Measurements from ENCODE around the gene SLC9C2.
"Not testable (repeated sequence)": the region's sequence is repeated elsewhere in the genome, so short reads cannot be mapped to it uniquely, and the experiment has no call there.

The SLC9C2 gene

DNA sequence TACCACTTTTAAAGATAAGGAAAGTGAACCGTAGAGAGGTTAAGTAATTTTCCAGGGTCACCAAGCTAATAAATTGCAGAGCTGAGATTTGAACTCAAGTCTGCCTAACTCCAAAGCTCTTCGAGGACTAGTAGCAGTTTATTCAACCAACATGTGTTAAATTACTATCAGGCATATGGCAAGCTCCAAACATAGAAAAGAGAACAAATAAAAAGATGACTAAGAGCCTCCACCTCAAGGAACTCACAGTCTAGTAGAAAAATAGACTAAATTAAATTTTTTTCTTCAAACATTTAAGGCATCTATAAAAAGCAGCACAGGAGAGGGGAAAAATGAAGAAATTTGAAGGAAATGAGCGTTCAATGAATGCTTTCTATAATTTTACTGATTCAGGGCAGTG, 22.2 kb downstream of the SLC9C2 start:
- no peak overlapping the region for H3K27ac ChIP-seq (ENCODE audit: low read depth, low read length)
- no peaks in the 10 kb centered on the region for H3K27me3 ChIP-seq (ENCODE audit: control insufficient read depth in 1 of 2, insufficient read depth in 2 of 2, low read length in 2 of 2)
- no peak overlapping the region for H3K9ac ChIP-seq (ENCODE audit: low read depth in 1 of 2, low read length in 2 of 2)
- H3K4me1 ChIP-seq (ENCODE audit: control insufficient read depth in 1 of 2, insufficient read depth in 2 of 2, low read length in 2 of 2) = no peaks in the 10 kb centered on the region
- H3K36me3 ChIP-seq (ENCODE audit: control insufficient read depth in 1 of 2, insufficient read depth in 2 of 2, low read length in 2 of 2) = no peaks in the 10 kb centered on the region
- H3K9me3 ChIP-seq (ENCODE audit: control insufficient read depth in 1 of 2, low read length in 2 of 2) = no peaks in the 10 kb centered on the region
- no peak overlapping the region for H3K4me3 ChIP-seq (ENCODE audit: low read depth in 1 of 2, low read length in 2 of 2)

DNA sequence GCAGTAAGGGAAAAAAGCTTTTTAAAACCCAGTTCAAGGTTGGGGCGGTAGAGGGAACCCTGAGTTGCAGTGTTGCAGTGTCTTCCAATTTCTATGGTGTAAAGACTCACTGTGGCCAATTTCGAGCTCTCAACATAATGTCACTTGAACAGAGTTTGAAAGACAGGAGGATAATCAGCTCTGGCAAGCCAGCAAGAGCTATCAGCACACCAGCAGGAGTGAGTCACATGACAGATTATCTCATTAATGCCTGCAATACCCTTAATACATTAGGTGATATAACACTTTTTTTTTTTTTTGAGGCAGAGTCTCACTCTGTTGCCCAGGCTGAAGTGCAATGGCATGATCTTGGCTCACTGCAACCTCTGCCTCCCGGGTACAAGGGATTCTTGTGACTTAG, 22.8 kb downstream of the SLC9C2 start:
- H3K4me1 ChIP-seq (ENCODE audit: control insufficient read depth in 1 of 2, insufficient read depth in 2 of 2, low read length in 2 of 2) = no peaks in the 10 kb centered on the region
- H3K27me3 ChIP-seq (ENCODE audit: control insufficient read depth in 1 of 2, insufficient read depth in 2 of 2, low read length in 2 of 2) = no peaks in the 10 kb centered on the region
- no peak overlapping the region for H3K27ac ChIP-seq (ENCODE audit: low read depth, low read length)
- no peaks in the 10 kb centered on the region for H3K9me3 ChIP-seq (ENCODE audit: control insufficient read depth in 1 of 2, low read length in 2 of 2)
- no peaks in the 10 kb centered on the region for H3K36me3 ChIP-seq (ENCODE audit: control insufficient read depth in 1 of 2, insufficient read depth in 2 of 2, low read length in 2 of 2)
- H3K9ac ChIP-seq (ENCODE audit: low read depth in 1 of 2, low read length in 2 of 2) = no peak overlapping the region
- no peak overlapping the region for H3K4me3 ChIP-seq (ENCODE audit: low read depth in 1 of 2, low read length in 2 of 2)

DNA sequence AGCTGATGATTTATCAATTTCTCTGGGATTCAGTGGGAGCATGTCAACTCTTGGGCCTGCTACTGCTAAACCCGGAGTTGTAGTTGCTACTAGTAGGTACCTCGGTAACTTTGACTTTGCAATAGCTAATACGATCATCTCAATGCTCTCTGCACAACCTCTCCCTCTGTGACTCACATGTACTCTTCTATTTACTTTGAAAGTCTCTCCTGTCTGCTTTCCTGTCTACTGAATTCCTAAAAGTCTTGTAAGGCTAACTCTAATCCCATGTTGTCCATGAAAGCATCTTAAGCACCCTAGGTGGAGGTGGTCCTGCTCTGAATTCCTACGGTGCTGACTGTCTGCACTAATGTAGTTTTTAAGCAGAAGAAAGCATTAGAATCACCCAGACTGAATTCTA, 29.3 kb downstream of the SLC9C2 start:
- no peak overlapping the region for H3K9ac ChIP-seq (ENCODE audit: low read depth in 1 of 2, low read length in 2 of 2)
- no peaks in the 10 kb centered on the region for H3K9me3 ChIP-seq (ENCODE audit: control insufficient read depth in 1 of 2, low read length in 2 of 2)
- no peaks in the 10 kb centered on the region for H3K36me3 ChIP-seq (ENCODE audit: control insufficient read depth in 1 of 2, insufficient read depth in 2 of 2, low read length in 2 of 2)
- no peaks in the 10 kb centered on the region for H3K4me1 ChIP-seq (ENCODE audit: control insufficient read depth in 1 of 2, insufficient read depth in 2 of 2, low read length in 2 of 2)
- H3K4me3 ChIP-seq (ENCODE audit: low read depth in 1 of 2, low read length in 2 of 2) = no peak overlapping the region
- no peak overlapping the region for H3K27ac ChIP-seq (ENCODE audit: low read depth, low read length)
- H3K27me3 ChIP-seq (ENCODE audit: control insufficient read depth in 1 of 2, insufficient read depth in 2 of 2, low read length in 2 of 2) = no peaks in the 10 kb centered on the region

DNA sequence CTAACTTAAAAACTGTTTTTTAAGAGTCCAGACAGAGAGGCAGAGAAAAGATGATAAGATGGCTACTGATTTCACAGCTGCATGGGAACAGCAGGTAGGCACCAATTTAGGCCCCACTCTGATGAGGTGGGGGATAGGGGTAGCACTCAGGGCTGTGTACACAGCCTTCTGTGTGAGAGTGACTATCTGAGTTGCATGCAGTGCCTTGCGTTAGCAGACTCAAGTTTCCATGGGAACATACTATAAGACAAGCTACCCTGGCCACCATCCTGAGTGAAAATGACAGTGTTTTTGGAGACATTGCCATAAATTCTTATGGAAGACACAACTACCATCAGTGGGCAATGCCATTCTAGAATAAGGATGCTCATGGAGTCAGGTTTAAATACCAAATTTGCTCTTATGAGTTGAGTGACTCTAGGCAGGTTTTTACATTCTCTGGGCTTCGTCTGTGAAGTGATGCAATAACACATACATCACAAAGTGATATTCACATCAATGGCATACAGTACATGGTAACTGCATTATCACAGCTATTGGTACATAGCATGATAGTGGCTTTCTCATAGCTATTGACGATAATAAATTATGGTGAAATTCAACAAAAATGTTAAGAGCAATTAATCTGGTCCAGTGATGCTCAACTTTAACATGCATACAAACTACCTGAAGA, 30.5 kb downstream of the SLC9C2 start:
- Histone ChIP-seq H3K4me1 (ENCODE audit: control insufficient read depth in 1 of 2, insufficient read depth in 2 of 2, low read length in 2 of 2) (no peaks in the 10 kb centered on the region), H3K9me3 (ENCODE audit: control insufficient read depth in 1 of 2, low read length in 2 of 2) (no peaks in the 10 kb centered on the region), H3K27me3 (ENCODE audit: control insufficient read depth in 1 of 2, insufficient read depth in 2 of 2, low read length in 2 of 2) (no peaks in the 10 kb centered on the region), H3K4me3 (ENCODE audit: low read depth in 1 of 2, low read length in 2 of 2) (no peak overlapping the region), H3K27ac (ENCODE audit: low read depth, low read length) (no peak overlapping the region), H3K36me3 (ENCODE audit: control insufficient read depth in 1 of 2, insufficient read depth in 2 of 2, low read length in 2 of 2) (no peaks in the 10 kb centered on the region), H3K9ac (ENCODE audit: low read depth in 1 of 2, low read length in 2 of 2) (no peak overlapping the region)

DNA sequence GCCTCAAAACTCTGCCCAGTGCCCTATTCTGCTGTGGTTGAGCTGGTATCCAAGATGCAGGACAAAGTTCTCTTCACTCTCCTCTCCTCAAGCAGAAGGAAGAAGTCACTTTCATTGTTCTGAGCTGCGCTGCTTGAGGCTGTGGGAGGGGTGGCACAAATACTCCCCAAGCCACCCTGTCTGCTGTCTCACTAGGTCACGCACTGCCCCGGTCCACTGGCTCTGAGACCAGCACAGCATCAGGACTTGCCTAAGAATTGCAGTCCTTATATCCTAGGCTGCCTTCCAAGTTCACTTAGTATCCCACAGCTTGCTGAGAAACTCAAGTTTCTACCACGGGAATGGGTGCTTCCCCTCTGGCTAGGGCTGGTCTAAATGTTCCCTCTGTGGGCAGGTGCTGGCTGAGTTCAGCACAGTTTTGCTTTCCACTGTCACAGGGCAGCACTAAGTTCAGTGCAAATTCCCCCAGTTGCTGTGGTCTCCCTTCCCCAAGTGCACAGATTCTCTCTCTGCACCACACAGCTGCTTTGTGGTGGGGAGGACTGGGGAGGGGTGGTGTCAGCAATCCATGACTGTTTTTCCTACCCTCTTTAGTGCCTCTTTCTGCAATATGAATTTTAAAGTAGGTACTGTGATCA, 32.4 kb downstream of the SLC9C2 start:
- no peaks in the 10 kb centered on the region for H3K4me1 ChIP-seq (ENCODE audit: control insufficient read depth in 1 of 2, insufficient read depth in 2 of 2, low read length in 2 of 2)
- H3K9ac ChIP-seq (ENCODE audit: low read depth in 1 of 2, low read length in 2 of 2) = no peak overlapping the region
- no peaks in the 10 kb centered on the region for H3K27me3 ChIP-seq (ENCODE audit: control insufficient read depth in 1 of 2, insufficient read depth in 2 of 2, low read length in 2 of 2)
- no peak overlapping the region for H3K27ac ChIP-seq (ENCODE audit: low read depth, low read length)
- H3K36me3 ChIP-seq (ENCODE audit: control insufficient read depth in 1 of 2, insufficient read depth in 2 of 2, low read length in 2 of 2) = no peaks in the 10 kb centered on the region
- no peak overlapping the region for H3K4me3 ChIP-seq (ENCODE audit: low read depth in 1 of 2, low read length in 2 of 2)
- no peaks in the 10 kb centered on the region for H3K9me3 ChIP-seq (ENCODE audit: control insufficient read depth in 1 of 2, low read length in 2 of 2)

DNA sequence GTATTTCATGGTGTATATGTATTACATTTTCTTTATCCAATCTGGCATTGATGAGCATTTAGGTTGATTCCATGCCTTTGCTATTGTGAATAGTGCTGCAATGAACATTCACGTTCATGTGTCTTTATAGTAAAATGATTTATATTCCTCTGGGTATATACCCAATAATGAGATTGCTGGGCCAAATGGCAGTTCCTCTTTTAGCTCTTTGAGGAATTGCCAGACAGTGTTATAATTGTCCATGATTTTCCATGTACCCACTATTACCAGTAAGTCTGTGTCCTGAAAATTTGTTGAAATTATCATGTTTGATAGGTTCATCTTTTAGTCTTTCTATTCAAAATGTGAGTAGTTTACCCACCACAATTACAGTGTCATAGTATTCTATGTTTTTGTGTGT, 34.4 kb downstream of the SLC9C2 start:
- no peaks in the 10 kb centered on the region for H3K9me3 ChIP-seq (ENCODE audit: control insufficient read depth in 1 of 2, low read length in 2 of 2)
- H3K4me1 ChIP-seq (ENCODE audit: control insufficient read depth in 1 of 2, insufficient read depth in 2 of 2, low read length in 2 of 2) = no peaks in the 10 kb centered on the region
- no peak overlapping the region for H3K4me3 ChIP-seq (ENCODE audit: low read depth in 1 of 2, low read length in 2 of 2)
- H3K27ac ChIP-seq (ENCODE audit: low read depth, low read length) = no peak overlapping the region
- no peaks in the 10 kb centered on the region for H3K27me3 ChIP-seq (ENCODE audit: control insufficient read depth in 1 of 2, insufficient read depth in 2 of 2, low read length in 2 of 2)
- no peaks in the 10 kb centered on the region for H3K36me3 ChIP-seq (ENCODE audit: control insufficient read depth in 1 of 2, insufficient read depth in 2 of 2, low read length in 2 of 2)
- no peak overlapping the region for H3K9ac ChIP-seq (ENCODE audit: low read depth in 1 of 2, low read length in 2 of 2)

DNA sequence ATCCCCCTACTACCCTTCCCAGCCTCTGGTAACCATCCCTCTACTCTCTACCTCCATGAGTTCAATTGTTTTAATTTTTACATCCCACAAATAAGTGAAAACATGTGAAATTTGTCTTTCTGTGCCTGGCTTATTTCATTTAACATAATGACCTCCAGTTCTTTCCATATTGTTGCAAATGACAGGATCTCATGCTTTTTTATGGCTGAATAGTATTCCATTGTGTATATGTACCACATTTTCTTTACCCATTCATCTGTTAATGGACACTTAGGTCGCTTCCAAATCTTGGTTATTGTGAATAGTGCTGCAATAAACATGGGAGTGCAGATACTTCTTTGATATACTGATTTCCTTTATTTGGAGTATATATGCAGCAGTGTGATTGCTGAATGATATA, 39.0 kb downstream of the SLC9C2 start:
- H3K4me3 ChIP-seq (ENCODE audit: low read depth in 1 of 2, low read length in 2 of 2); H3K4me1 ChIP-seq (ENCODE audit: control insufficient read depth in 1 of 2, insufficient read depth in 2 of 2, low read length in 2 of 2); H3K27me3 ChIP-seq (ENCODE audit: control insufficient read depth in 1 of 2, insufficient read depth in 2 of 2, low read length in 2 of 2); H3K36me3 ChIP-seq (ENCODE audit: control insufficient read depth in 1 of 2, insufficient read depth in 2 of 2, low read length in 2 of 2); H3K9ac ChIP-seq (ENCODE audit: low read depth in 1 of 2, low read length in 2 of 2); H3K9me3 ChIP-seq (ENCODE audit: control insufficient read depth in 1 of 2, low read length in 2 of 2); H3K27ac ChIP-seq (ENCODE audit: low read depth, low read length): not testable (repeated sequence)

DNA sequence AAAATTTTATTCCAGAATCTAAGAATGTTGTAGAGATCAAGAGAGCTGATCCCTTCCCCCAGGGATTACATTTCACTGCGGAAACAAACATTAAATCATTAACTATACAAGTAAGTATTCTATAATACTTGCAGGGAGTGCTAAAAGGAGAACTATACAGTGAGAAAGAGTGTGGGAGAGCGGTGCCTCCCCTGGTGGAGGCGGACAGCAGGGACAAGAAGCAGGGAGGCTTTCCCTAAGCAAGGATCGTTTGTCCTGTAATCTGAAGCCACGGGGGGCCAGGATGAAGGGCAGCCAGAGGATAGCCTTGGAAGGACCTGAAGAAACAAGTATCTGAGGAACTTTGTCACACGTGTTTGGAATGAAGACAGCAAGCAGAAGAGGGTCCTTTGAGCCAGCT, 40.1 kb downstream of the SLC9C2 start:
- H3K27ac ChIP-seq (ENCODE audit: low read depth, low read length) = no peak overlapping the region
- no peaks in the 10 kb centered on the region for H3K27me3 ChIP-seq (ENCODE audit: control insufficient read depth in 1 of 2, insufficient read depth in 2 of 2, low read length in 2 of 2)

DNA sequence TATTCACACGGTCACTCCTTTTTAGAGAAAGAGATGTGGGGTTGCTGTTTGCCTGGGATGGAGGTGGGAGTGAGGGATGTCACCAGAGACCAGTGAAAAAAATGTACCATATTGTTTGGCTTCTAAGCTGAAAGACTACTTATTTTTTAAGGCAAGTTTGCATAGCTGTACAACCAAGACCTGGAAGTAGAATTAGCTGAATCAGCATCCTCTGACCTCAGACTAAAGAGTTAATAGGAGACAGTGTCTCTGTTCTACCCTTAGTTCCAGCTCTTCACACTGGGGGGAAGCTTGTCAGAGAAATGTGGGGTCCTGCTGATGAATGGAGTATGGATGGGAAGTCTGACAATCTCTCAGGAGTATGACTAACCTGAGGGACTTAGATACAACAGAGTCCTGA, 41.6 kb downstream of the SLC9C2 start:
- no peak overlapping the region for H3K4me3 ChIP-seq (ENCODE audit: low read depth in 1 of 2, low read length in 2 of 2)
- H3K4me1 ChIP-seq (ENCODE audit: control insufficient read depth in 1 of 2, insufficient read depth in 2 of 2, low read length in 2 of 2) = no peaks in the 10 kb centered on the region
- H3K36me3 ChIP-seq (ENCODE audit: control insufficient read depth in 1 of 2, insufficient read depth in 2 of 2, low read length in 2 of 2) = no peaks in the 10 kb centered on the region
- H3K9ac ChIP-seq (ENCODE audit: low read depth in 1 of 2, low read length in 2 of 2) = no peak overlapping the region
- no peak overlapping the region for H3K27ac ChIP-seq (ENCODE audit: low read depth, low read length)
- H3K27me3 ChIP-seq (ENCODE audit: control insufficient read depth in 1 of 2, insufficient read depth in 2 of 2, low read length in 2 of 2) = no peaks in the 10 kb centered on the region
- no peaks in the 10 kb centered on the region for H3K9me3 ChIP-seq (ENCODE audit: control insufficient read depth in 1 of 2, low read length in 2 of 2)

More for the DNA sequence above, 40.1 kb downstream of the SLC9C2 start:
- no peaks in the 10 kb centered on the region for H3K9me3 ChIP-seq (ENCODE audit: control insufficient read depth in 1 of 2, low read length in 2 of 2)
- H3K36me3 ChIP-seq (ENCODE audit: control insufficient read depth in 1 of 2, insufficient read depth in 2 of 2, low read length in 2 of 2) = no peaks in the 10 kb centered on the region
- no peak overlapping the region for H3K4me3 ChIP-seq (ENCODE audit: low read depth in 1 of 2, low read length in 2 of 2)
- H3K4me1 ChIP-seq (ENCODE audit: control insufficient read depth in 1 of 2, insufficient read depth in 2 of 2, low read length in 2 of 2) = no peaks in the 10 kb centered on the region
- H3K9ac ChIP-seq (ENCODE audit: low read depth in 1 of 2, low read length in 2 of 2) = no peak overlapping the region

DNA sequence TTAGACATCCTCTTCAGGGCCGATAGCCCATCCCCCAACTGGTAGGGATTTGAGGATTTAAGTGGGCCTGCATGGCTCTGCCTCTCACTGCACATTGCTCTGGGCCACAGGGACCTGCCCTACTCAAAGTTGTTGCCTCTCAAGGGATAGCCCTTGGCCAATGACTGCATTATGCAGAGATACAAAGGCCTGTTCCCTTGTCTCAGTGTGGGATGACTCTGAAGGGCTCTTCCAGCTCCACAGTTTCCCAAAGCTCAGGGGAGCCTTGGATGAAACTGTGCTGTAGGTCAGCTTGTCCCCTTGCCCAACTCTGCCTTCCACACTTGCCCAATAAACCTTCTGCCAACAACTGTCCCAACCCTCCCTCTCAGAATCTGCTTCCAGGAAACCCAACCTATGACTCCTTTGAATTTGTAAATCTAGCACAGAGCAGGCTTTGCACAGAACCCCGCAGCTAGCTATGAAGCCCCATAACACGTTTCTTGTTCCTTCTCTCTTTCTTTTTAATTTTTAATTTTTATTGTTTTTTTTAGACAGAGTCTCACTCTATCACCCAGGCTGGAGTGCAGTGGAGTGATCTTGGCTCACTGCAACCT, 42.5 kb downstream of the SLC9C2 start:
- Histone ChIP-seq H3K27ac (ENCODE audit: low read depth, low read length) (no peak overlapping the region), H3K36me3 (ENCODE audit: control insufficient read depth in 1 of 2, insufficient read depth in 2 of 2, low read length in 2 of 2) (no peaks in the 10 kb centered on the region), H3K27me3 (ENCODE audit: control insufficient read depth in 1 of 2, insufficient read depth in 2 of 2, low read length in 2 of 2) (no peaks in the 10 kb centered on the region), H3K4me1 (ENCODE audit: control insufficient read depth in 1 of 2, insufficient read depth in 2 of 2, low read length in 2 of 2) (no peaks in the 10 kb centered on the region), H3K9ac (ENCODE audit: low read depth in 1 of 2, low read length in 2 of 2) (no peak overlapping the region), H3K4me3 (ENCODE audit: low read depth in 1 of 2, low read length in 2 of 2) (no peak overlapping the region), H3K9me3 (ENCODE audit: control insufficient read depth in 1 of 2, low read length in 2 of 2) (no peaks in the 10 kb centered on the region)
